Stimulated activated CD8-positive, alpha-beta memory T cell treated with anti-CD3 and anti-CD28 coated beads, Interleukin-15, amount 100 ng/mL, for 1 hour (primary cell): ENCODE results near the gene SLC35F6.
A peak's percentile ranks its signal among the peaks of the same experiment; 100 is the strongest.
"Not testable (repeated sequence)": the region's sequence is repeated elsewhere in the genome, so short reads cannot be mapped to it uniquely, and the experiment has no call there.

Source experiments
- DNase-seq: peaks from one replicate; pipeline ENCODE4 v3.0.0-alpha.2; 2020; ENCODE audit warnings: low read depth

Gene SLC35F6

GRCh38 chr2:26730549-26731344 is 33.3 kb upstream of the SLC35F6 start:
- no peak for DNase-seq

GRCh38 chr2:26731714-26732113 is 32.4 kb upstream of the SLC35F6 start:
- no peak for DNase-seq

DNA sequence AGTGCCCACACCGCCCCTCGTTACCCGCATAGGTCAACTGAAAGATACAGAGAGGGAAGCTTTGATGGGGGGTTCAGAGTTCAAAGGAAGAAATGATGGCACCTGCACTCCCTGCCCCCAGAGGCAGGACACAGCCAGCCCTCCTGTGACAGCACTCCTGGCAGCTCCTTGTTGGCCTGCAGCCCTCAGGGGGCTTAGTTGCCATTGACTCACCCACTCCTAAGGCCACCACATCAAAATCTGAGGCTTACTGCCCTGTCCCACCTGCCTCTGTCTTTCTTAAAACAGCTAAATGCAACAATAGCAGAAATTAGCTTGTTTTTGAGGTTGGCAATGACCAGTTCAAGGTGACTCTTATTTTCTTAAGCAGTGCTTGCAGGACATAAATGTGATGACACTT is 31.6 kb upstream of the SLC35F6 start:
- no peak for DNase-seq

- no peak for DNase-seq
Observed at GRCh38 chr2:26733413-26733812, 30.7 kb upstream of the SLC35F6 start.

DNA sequence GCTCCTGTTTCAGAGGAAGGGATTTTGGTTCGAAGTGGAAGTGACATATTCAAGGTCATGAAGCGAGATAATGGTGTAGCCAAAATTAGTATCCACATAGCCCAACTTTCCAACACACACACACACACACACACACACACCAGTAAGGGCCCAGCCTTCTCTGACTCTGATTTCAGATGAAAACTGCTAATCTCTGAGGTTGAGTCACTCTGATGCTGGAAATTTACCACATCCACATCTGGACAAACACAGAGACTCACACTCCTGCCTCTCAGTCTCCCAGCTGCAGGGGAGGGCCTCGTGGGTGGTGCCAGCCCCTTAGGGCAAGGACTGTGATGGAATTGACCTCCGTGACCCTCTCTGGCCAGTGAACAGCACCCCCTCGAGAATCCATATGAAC is 29.0 kb upstream of the SLC35F6 start:
- no peak for DNase-seq

DNA sequence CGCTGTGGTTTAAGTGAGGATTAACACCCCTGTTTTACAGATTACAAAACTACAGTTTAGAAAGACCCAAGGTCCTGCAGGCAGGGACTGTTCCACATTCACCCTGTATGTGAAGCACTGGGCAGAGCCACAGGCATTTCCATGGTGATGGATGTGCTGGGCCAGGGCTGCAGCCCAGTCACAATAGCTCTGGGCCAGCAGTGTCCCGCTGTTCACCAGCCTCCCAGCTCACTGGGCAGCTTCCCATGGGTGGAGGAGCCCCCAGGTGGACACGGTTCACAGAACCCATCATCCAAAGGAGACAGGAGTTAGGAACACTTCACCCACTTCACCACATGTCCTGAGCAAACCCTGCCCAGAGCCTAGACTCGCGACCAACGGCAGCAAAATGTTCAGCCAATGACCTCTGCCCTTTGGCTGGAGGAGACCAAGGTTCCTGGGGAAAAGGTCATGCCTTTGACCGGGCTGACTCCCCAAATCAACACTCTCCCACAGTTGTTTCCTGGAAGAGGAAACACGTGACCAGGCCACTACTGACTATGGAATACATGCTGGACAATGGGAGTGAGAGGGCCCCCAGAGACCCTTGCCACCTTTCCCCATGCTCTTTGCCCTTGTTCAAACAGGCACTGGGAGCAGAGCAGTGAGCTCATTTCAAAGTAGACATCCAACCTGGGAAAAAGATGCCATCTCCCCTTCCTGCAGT is 28.0 kb upstream of the SLC35F6 start:
- no peak for DNase-seq

DNA sequence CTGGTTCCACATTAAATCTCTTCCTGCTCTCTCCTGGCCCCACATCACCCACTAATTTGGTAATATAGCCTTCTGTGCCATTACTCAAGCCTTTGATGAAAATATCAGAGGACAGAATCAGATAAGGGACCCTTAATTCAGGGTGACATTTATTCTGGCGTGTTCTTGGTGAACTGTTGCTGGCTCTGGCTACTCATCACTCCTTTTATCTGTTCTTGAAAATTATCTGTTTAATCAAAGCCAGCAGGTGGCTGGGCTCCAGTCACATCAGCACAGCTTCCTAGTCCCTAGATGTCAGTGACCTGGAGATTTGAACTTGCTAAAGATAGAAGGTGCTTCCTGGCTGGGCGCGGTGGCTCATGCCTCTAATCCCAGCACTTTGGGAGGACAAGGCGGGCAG is 26.9 kb upstream of the SLC35F6 start:
- DNase-seq, result no peak

DNA sequence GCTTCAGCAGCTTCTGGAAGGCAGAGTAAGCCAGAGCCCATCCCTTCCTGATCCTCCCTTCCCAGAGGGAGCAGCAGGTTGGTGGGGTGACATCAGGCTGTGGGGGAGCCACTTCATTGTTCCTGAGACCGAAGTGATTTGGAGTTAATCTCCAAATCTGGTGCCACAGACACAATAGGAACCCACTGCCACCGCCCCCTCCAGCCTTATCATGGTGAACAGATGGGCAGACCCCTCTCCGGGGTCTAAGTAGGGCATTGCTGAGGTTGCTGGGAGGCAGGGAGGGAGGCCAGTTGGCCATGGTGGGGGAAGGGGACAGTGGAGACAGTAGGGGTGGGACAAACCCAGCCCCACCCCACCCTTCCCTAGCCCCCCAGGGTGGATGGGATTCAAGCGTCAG is 25.6 kb upstream of the SLC35F6 start:
- no peak for DNase-seq

GRCh38 chr2:26739514-26739913 is 24.6 kb upstream of the SLC35F6 start:
- DNase-seq, result no peak

DNA sequence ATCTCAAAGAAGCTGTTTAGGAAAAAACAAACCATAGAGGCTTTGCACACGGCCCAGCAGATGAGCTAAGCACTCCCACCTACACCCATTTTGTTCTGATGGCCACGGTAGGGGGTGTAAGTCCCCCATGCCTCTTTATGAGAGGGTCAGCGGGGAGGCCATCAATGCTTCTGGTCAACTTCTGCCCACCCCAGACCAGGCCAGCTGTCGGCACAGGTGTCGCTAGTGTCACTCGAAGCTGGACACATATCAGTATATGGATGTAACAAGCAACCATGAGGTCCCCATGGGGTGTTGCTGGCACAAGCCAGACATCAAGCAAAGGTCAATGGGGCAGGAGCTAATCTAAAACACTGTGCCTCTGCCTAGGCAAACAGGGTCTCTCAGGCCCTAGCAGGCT is 23.7 kb upstream of the SLC35F6 start:
- DNase-seq, result no peak

DNA sequence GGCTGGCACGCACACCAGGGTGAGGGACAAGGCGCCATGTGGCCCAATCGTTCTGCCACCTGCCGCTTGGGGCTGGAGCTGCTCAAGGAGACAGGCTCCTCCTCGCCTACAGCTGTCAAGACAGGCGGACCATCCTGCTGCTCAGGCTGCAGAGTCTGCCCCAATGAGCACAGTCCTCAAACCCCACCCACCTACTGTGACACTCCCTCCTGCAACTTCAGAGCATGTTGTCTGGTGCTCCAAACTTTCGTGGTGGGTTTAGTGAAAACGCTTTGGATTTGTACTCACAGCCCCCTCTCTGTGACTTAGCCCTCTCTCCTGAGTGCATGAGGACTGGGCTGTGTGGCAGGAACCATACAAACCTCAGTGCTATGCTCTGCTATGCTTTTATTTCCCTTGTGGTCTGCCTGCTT is 23.2 kb upstream of the SLC35F6 start:
- DNase-seq, result no peak

DNA sequence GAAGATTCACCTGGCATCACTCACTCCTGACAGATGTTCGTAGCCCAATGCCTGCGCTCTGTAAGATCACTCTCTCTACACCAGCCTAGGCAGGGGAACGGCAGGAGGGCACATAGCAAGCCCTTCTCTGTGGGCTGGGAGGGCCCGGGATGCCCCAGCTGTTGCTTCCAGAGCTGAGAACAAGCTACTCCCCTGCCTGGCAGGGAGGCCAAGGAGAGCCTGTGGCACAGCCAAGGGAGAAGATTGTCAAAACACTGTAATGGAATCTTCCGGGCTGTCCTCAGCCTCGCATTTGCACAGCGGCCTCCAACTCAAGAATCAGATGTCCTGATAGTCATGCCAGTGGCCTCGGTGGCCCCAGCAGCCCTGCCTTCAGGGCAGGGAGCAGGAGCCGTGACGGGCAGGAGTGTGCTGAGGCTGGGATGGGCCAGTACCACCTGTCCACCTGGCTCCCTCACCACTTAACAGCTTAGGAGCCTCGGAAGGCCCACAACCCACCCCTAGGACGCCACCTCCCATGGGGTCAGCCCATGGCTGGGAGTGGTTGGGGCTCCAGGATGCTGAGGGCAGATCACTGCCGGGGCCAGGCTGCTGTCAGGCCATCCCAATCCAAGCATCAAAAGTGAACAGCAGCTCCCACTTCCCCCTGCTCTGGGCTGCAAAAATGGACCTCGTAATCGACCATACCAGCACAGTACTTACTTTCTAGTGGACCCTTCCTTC is 21.9 kb upstream of the SLC35F6 start:
- DNase-seq, result no peak

DNA sequence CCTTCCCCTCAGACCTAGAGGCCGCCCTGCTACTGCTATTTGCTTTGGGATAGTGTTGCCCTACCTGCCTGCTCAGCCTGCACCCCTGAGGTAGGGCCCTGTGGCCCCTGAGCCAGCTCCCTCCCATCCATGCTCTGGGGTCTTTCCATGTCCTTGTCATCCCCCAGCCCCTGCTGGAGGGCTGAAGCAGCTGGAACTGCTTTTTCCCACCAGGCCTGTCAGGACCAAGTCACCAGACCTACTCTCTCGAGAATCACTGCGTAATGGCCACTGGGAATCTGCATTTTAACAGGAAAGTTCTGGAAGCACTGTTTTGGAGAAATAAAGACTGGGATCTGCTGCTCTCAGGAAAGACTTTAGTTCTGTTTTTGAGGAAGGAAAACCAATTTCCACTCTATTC is 20.2 kb upstream of the SLC35F6 start:
- DNase-seq, result no peak

GRCh38 chr2:26744953-26745352 is 19.1 kb upstream of the SLC35F6 start:
- no peak for DNase-seq

DNA sequence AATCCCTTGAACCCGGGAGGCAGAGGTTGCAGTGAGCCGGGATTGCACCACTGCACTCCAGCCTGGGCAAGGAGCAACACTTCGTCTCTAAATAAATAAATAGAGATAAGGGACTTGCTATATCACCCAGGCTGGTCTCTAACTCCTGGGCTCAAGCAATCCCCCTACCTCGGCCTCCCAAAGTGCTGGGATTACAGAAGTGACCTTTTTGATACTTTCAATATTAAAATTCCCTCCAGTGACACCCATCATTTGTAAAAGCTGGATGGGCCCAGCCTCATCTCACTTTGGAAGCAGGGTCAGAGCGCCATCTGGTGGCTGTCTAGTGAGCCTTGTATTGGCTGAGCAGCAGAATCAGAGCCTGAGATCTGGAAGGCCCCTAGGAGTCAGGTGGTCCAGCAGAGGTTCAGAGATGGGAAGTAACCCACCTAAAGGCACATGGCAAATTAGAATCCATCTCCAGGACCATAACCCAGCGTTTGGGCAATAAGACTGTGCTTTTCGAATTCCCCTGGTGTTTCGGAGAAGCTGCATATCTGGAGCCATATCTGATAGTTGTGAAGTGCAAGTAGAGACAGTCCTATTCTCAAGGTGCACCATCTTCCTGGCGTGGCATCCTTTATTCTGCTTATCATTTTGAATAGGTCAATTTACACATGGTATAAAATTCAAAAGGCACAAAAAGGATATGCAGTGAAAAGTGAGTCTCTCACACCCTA is 18.3 kb upstream of the SLC35F6 start:
- peak; percentile 67 for DNase-seq

GRCh38 chr2:26746934-26747333 is 17.1 kb upstream of the SLC35F6 start:
- DNase-seq, result no peak

GRCh38 chr2:26749787-26750420 is 14.2 kb upstream of the SLC35F6 start:
- DNase-seq, result not testable (repeated sequence)

DNA sequence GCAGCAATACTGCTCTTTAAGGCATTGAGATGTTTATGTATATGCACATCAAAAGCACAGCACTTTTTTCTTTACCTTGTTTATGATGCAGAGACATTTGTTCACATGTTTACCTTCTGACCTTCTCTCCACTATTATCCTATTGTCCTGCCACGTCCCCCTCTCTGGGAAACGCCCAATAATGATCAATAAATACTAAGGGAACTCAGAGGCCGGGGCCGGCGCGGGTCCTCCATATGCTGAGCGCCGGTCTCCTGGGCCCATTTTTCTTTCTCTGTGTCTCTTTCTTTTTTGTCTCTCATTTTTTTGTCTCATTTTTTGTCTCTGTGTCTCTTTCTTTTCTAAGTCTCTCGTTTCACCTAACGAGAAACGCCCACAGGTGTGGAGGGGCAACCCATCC is 13.6 kb upstream of the SLC35F6 start:
- DNase-seq, result not testable (repeated sequence)

DNA sequence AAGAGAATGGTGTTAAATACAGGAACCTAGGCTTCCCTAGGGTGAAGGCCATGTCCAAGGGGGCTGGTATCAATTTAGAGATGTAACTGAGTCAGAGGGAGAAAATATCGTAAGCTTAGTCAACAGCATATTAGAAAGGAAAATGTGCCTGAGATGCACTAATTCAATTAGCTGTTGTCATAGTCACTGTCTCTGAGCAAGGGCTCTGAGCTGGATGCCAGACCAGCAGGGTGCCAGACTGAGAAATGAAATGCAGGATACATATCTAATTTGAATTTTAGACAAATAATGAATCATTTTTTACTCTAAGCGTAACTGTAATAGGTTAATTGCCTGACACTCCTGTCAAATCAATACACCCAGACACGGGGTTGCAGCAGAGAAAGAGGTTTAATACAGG is 11.4 kb upstream of the SLC35F6 start:
- no peak for DNase-seq

DNA sequence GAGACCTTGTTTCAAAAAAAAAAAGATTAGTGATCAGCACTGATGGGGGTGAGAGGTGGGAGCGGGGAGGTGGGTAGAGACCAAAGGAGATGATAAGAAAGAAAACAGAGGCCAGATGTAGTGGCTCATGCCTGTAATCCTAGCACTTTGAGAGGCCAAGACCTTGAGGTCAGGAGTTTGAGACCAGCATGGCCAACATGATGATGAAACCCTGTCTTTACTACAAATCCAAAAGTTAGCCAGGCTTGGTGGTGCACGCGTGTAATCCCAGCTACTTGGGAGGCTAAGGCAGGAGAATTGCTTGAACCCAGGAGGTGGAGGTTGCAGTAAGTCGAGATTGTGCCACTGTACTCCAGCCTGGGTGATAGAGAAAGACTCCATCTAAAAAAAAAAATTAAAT is 9.5 kb upstream of the SLC35F6 start:
- no peak for DNase-seq

DNA sequence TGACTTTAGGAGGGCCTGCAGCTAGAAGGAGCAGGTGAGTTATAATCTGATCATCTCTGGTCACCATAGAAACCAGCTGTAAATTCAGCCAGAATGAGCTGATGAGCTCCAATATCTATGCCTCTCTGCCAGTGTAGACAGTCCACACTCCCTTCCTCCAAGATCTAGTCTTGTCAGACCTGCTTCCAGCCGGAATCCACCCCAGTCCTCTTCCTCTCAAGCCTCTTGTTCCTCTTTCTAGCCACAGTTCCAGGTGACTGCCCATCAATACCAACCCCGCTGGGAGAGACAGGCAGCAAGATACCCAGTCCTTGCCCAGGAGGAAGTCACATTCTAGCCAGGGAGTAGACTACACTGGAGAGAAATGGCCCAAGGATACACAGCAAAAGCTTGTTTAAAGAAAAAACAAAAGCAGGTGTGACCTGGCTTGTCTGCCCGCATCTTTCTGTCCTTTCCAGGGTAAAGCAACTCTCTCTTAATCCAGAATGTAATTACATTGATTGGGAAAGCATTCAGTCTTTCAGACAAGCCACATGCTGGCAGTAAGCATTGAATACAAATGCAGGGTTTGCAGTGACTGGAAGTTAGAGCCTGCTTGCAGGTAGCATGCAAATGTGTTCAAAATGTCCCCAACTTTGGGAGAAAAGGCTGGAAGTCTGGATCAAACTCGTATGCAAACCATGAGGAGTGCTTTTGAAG is 9.0 kb upstream of the SLC35F6 start:
- no peak for DNase-seq
